Measurements from ENCODE around the gene TTLL11. TPM values are rescaled to one million over a fixed set of nuclear protein-coding genes. Genes with fewer than 3 reads are reported as not detected.
"Not testable (repeated sequence)": the region's sequence is repeated elsewhere in the genome, so short reads cannot be mapped to it uniquely, and the experiment has no call there.

The TTLL11 gene
- total RNA-seq, 1 experiment from 2014 or later, result 2.3 TPM

- Histone ChIP-seq H2AFZ (no peak overlapping the region), H3K4me3 (no peak overlapping the region), H3K79me2 (ENCODE audit: low read depth) (no peaks in the 10 kb centered on the region), H3K27ac (no peak overlapping the region), H3K9me2 (ENCODE audit: insufficient read depth) (no peaks in the 10 kb centered on the region), H3K27me3 (ENCODE audit: insufficient read depth, low read depth) (no peaks in the 10 kb centered on the region), H3K4me1 (replicated peaks; ENCODE audit: insufficient read depth) (no peaks in the 10 kb centered on the region), H4K20me1 (ENCODE audit: insufficient read depth) (0 out of 2 replicates have a peak, but pooled peaks cover 8% of the 10 kb centered on the region), H3K9me3 (ENCODE audit: insufficient read depth, low read depth) (no peaks in the 10 kb centered on the region; the same call in 1 of the 2 replicates), H3F3A (ENCODE audit: insufficient read depth, low read depth) (no peaks in the 10 kb centered on the region), H3K4me2 (no peak overlapping the region), H3K36me3 (ENCODE audit: low read depth) (no peaks in the 10 kb centered on the region)
- no TSS peak for BruUV-seq (replicated peaks)
- intact Hi-C loops (cut with micrococcal nuclease; ENCODE audit: unreplicated experiment), result no loop called here
- CTCF ChIA-PET, result no interaction called here
- TF ChIP-seq EZH2 (IDR thresholded peaks at IDR 0.05; ENCODE audit: low read depth), result no peak
- no peak for TF ChIP-seq CTCF (conservative IDR thresholded peaks at IDR 0.05)
- POLR2A ChIA-PET (ENCODE audit: unreplicated experiment), result no interaction called here
- DNase-seq, result peak in 1 of 2 experiments; percentile 28
These were observed 17.7 kb downstream of the TTLL11 start for GRCh38 chr9:122075135-122076030.

GRCh38 chr9:122071715-122072114 lies 21.4 kb downstream of the TTLL11 start:
- Histone ChIP-seq H3K9me3 (ENCODE audit: insufficient read depth, low read depth) (no peaks in the 10 kb centered on the region), H3K4me2 (no peak overlapping the region), H4K20me1 (ENCODE audit: insufficient read depth) (0 out of 2 replicates have a peak, but pooled peaks cover 8% of the 10 kb centered on the region), H3K4me3 (no peak overlapping the region), H3K79me2 (ENCODE audit: low read depth) (no peaks in the 10 kb centered on the region), H3K9me2 (ENCODE audit: insufficient read depth) (no peaks in the 10 kb centered on the region), H3F3A (ENCODE audit: insufficient read depth, low read depth) (no peaks in the 10 kb centered on the region), H3K27me3 (ENCODE audit: insufficient read depth, low read depth) (no peaks in the 10 kb centered on the region), H3K27ac (no peak overlapping the region), H3K4me1 (replicated peaks; ENCODE audit: insufficient read depth) (no peaks in the 10 kb centered on the region), H3K36me3 (ENCODE audit: low read depth) (no peaks in the 10 kb centered on the region), H2AFZ (no peak overlapping the region)
- CTCF ChIA-PET, result no interaction called here
- intact Hi-C loops (cut with micrococcal nuclease; ENCODE audit: unreplicated experiment), result no loop called here
- TF ChIP-seq CTCF (conservative IDR thresholded peaks at IDR 0.05) (no peak), EZH2 (IDR thresholded peaks at IDR 0.05; ENCODE audit: low read depth) (no peak)
- BruUV-seq (replicated peaks), result no TSS peak
- DNase-seq, result no peak
- POLR2A ChIA-PET (ENCODE audit: unreplicated experiment), result no interaction called here

- CTCF ChIA-PET, result no interaction called here
These were observed 22.2 kb downstream of the TTLL11 start for GRCh38 chr9:122070728-122071515.

GRCh38 chr9:122066680-122067079 lies 26.4 kb downstream of the TTLL11 start:
- H3F3A ChIP-seq (ENCODE audit: insufficient read depth, low read depth); DNase-seq; H3K9me2 ChIP-seq (ENCODE audit: insufficient read depth); intact Hi-C loops (cut with micrococcal nuclease; ENCODE audit: unreplicated experiment); H3K4me2 ChIP-seq; H3K27ac ChIP-seq; H3K79me2 ChIP-seq (ENCODE audit: low read depth); BruUV-seq (replicated peaks); H3K4me3 ChIP-seq; H3K36me3 ChIP-seq (ENCODE audit: low read depth); H3K9me3 ChIP-seq (ENCODE audit: insufficient read depth, low read depth); H3K27me3 ChIP-seq (ENCODE audit: insufficient read depth, low read depth); H2AFZ ChIP-seq; H4K20me1 ChIP-seq (ENCODE audit: insufficient read depth); CTCF ChIA-PET; H3K4me1 ChIP-seq (replicated peaks; ENCODE audit: insufficient read depth); POLR2A ChIA-PET (ENCODE audit: unreplicated experiment): not testable (repeated sequence)

More at GRCh38 chr9:122070728-122071515, 22.2 kb downstream of the TTLL11 start:
- H3K4me1 ChIP-seq (replicated peaks; ENCODE audit: insufficient read depth), result no peaks in the 10 kb centered on the region
- H3K4me2 ChIP-seq, result no peak overlapping the region
- H3K79me2 ChIP-seq (ENCODE audit: low read depth), result no peaks in the 10 kb centered on the region
- H4K20me1 ChIP-seq (ENCODE audit: insufficient read depth), result 0 out of 2 replicates have a peak, but pooled peaks cover 4% of the 10 kb centered on the region
- no peaks in the 10 kb centered on the region for H3K36me3 ChIP-seq (ENCODE audit: low read depth)
- no peaks in the 10 kb centered on the region for H3K9me3 ChIP-seq (ENCODE audit: insufficient read depth, low read depth)
- no peak overlapping the region for H3K27ac ChIP-seq
- intact Hi-C loops (cut with micrococcal nuclease; ENCODE audit: unreplicated experiment), result no loop called here
- no TSS peak for BruUV-seq (replicated peaks)
- no peaks in the 10 kb centered on the region for H3K27me3 ChIP-seq (ENCODE audit: insufficient read depth, low read depth)
- TF ChIP-seq CTCF (conservative IDR thresholded peaks at IDR 0.05) (no peak), EZH2 (IDR thresholded peaks at IDR 0.05; ENCODE audit: low read depth) (no peak)
- H3K4me3 ChIP-seq, result no peak overlapping the region
- POLR2A ChIA-PET (ENCODE audit: unreplicated experiment), result no interaction called here
- H3K9me2 ChIP-seq (ENCODE audit: insufficient read depth), result no peaks in the 10 kb centered on the region
- H3F3A ChIP-seq (ENCODE audit: insufficient read depth, low read depth), result no peaks in the 10 kb centered on the region
- no peak overlapping the region for H2AFZ ChIP-seq
- no peak for DNase-seq

All from PC-9 (cell line).